Measurements from ENCODE around the gene ATG7.
"Not testable (repeated sequence)": the region's sequence is repeated elsewhere in the genome, so short reads cannot be mapped to it uniquely, and the experiment has no call there.

Gene ATG7

DNA sequence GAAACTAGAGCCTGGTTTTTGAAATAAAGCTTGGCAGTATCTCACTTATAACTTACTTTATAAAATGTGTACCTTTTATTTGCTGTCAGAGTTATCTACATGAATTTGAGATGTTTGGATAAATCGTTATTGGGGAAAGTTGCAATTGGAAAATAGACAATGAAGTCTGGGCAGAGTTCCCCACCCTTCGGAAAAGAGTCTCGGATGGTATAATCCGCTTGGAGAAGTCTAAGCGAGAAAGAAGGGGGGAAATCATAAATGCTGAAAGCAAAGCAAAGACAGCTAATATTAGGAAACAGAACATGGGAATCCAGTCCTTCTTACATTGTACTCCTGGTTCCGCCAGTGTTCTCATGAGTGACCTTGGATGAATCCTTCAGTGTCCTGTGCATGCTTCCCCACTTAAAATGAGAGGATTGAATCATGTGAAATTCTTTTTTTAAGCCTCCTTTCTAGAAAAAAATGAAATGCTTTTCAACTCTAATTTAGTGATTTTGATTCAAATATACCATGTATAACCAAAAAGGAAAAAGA, 162.4 kb downstream of the ATG7 start:
- DNase-seq (ENCODE audit: low read depth in 3 of 3), result no peak

DNA sequence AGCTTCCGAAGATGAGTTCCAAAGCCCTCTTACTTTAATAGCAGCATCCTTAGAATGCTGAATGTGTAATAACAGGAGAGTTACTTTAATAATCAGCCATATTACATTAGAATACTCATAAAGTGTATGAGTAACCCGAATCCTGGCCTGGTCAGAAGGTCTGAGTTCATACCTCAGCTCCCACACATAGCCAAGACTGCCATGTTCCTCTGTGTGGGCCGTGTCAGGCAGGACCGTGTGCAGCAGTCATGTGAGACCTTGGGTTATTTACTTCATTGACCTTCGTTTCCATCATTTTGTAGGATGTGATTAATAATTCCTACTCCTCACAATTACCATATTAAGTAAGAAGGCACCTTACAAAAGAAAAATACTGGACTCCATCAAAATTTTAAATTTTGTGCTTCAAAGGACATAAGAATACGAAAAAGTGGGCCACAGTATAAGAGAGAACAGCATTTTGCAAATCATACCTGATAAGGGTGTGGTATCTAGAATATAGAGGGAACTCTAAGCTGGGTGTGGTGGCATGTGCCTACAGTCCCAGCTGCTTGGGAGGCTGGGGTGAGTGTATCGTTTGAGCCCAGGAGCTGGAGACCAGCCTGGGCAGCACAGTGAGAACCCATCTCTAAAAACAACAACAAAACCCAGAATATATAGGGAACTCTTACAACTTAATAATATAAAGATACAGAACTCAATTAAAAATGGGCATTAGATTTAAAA, 163.4 kb downstream of the ATG7 start:
- no peak for DNase-seq (ENCODE audit: low read depth in 3 of 3)

DNA sequence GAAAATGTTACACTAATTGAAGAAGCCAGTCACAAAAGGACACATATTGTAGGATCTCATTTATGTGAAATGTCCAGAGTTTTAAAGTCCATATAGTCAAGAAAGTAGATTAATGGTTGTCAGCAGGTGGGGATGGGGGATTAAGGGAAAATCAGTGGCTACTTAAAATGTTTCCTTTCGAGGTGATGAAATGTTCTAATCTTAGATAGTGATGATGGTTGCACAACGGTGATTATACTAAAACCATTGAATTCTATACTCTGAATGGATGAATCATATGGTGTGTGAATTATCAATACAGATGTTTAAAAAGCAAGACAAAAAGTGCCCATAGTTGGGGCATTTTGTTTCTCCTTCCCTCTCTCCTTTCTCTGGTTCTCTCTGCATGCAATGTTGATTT, 164.6 kb downstream of the ATG7 start:
- DNase-seq (ENCODE audit: low read depth in 3 of 3), result no peak

DNA sequence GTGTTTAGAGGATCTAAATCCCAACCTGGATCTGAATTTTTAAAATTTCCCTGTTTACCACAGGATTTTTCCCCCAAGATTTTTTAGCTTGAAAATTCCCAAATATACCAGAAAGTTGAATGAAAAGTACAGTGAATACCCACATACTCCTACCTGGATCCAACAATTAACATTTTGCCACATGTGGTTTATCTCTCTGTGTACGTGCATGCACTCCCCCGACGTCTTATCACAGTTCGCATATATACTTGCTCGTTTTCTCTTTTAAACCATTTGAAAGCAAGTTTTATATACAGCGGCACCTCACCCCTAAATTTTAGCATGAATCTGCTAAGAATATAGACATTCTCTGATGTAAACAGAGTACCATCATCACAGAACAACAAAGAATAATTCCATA, 165.3 kb downstream of the ATG7 start:
- no peak for DNase-seq (ENCODE audit: low read depth in 3 of 3)

DNA sequence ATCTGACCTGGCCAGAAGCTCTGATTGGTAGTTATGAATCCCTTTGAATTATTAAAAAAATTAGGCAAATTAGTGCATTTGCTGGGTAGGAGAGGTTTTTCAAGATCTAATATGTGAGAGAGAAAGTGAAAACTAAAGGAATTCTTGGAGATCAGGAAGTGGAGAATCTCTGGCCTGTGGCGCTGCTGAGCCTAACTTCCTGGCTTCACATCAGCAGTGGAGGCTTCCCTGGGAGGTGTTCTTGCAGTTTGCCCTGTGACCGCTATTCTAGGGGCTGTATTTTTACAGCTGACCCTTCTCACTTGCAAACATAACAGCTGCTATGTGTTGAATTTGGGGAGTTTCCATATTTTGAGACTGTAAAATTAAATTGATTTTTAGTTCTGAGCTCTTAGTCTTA, 166.4 kb downstream of the ATG7 start:
- DNase-seq (ENCODE audit: low read depth in 3 of 3), result no peak

DNA sequence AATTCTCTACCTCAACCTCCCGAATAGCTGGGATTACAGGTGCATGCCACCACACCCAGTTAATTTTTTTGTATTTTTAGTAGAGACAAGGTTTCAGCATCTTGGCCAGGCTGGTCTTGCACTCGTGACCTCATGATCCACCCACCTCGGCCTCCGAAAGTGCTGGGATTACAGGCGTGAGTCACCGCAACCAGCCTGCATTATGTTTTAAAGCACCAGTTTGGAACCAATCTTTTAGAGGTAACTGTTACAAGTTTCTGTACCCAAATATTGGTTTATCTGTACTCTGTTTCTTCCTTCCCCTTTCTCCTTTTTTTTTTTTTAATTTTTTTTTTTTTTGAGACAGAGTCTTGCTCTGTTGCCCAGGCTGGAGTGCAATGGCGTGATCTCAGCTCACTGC, 169.1 kb downstream of the ATG7 start:
- not testable (repeated sequence) for DNase-seq (ENCODE audit: low read depth in 3 of 3)

DNA sequence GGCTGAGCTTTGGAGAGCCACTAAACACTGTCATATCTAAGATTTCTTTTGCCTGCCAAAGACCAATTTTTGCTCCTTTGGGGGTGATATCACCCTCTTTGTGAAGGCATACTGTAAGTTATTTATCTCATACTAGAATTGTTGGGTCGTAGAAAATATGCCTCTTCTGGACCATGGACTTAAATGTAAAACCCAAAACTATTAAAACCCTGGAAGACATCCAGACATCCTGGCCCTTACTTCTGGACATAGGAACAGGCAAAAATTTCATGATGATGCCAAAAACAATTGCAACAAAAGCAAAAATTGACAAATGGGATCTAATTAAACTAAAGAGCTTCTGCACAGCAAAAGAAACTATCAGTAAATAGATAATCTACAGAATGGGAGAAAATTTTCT, 172.2 kb downstream of the ATG7 start:
- no peak for DNase-seq (ENCODE audit: low read depth in 3 of 3)

DNA sequence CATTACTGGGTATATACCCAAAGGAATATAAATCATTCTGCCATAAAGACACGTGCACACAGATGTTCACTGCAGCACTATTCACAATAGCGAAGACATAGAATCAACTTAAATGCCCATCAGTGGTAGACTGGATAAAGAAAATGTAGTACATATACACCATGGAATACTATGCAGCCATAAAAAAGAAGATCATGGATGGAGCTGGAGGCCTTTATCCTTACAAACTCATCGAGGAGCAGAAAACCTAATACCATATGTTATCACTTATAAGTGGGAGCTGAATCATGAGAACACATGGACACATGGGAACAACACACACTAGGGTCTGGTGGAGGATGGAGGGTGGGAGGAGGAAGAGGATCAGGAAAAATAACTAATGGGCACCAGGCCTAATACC, 173.0 kb downstream of the ATG7 start:
- not testable (repeated sequence) for DNase-seq (ENCODE audit: low read depth in 3 of 3)

DNA sequence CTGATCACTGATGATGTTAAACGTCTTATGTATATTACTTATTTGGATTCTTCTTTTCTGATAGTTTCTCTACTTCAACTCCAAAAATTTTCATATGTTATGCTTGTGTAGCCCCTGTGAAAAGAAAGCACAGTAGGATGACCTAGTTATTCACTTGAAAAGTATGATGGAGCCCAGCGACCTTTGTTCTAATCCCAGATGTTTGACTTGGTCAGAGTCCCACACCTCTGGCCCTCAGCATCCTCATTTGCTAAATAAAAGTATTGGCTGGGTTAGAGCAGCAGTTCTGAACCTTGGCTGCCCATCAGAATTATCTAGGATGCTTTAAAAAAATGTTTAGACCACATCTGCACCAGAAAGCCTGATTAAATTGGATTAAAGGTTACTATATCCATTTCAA, 173.7 kb downstream of the ATG7 start:
- DNase-seq (ENCODE audit: low read depth in 3 of 3), result no peak

DNA sequence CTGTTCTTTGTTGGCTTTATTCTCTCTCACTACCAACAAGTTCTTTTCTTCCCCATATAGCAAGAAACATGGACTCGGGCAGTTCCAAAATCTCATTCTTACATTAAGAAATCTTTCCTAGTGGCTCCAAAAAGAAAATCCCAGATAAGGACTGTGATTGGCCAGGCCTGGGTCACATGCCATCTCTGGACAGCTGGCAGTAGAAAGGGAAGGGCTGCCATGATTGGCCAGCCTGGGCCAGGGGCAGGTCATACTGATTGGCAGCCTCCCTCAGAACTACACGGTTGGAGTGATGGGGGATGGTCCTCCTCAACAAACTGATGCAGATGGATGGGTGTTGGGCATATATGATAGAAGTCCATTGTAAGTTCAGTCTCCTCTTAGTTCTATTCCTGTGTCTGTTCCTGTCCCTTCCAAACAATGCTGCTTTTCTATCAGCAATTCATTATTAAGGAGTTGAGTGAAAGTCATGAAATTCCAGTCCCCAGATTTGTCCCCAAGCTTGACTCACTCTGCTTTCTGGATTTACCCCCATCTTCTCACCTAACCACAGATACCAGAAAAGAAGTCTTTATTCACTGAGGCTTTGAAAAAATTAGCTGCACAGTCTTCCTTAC, 175.5 kb downstream of the ATG7 start:
- DNase-seq (ENCODE audit: low read depth in 3 of 3), result no peak

DNA sequence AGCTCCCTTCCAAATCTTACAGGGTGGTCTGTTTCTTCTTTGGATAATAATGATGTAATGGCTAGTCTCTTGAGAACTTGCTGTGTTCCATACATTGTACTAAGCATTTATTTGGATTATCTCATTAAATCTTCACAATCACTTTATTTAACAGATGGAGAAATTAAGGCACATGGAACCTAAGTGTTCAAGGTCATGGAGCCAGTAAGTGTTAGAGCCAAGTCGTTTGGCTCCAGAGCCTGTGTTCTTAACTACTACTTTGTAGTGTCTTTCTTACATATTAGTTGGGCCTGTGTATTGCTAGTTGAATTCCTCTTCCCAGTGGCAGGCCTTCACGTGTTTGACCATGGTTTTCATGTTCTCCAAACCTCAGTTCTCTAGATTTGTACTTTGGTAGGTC, 177.8 kb downstream of the ATG7 start:
- DNase-seq (ENCODE audit: low read depth in 3 of 3), result no peak

DNA sequence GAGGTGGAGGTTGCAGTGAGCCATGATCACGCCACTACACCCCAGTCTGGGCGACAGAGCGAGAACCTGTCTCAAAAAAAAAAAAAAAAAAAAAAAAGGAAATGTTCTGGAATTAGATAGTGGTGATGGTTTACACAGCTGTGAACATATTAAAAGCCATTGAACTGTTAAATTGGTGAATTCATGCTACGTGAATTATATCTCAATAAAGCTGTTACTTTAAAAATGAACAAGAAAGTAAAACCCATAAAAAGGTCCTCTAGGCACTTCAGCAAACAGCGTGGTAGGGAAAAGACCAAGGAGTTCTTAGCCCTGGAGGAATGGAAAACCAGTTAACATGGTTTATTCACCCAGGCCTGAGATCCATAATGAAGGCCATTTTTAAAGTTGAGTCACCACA, 180.1 kb downstream of the ATG7 start:
- DNase-seq (ENCODE audit: low read depth in 3 of 3), result no peak

DNA sequence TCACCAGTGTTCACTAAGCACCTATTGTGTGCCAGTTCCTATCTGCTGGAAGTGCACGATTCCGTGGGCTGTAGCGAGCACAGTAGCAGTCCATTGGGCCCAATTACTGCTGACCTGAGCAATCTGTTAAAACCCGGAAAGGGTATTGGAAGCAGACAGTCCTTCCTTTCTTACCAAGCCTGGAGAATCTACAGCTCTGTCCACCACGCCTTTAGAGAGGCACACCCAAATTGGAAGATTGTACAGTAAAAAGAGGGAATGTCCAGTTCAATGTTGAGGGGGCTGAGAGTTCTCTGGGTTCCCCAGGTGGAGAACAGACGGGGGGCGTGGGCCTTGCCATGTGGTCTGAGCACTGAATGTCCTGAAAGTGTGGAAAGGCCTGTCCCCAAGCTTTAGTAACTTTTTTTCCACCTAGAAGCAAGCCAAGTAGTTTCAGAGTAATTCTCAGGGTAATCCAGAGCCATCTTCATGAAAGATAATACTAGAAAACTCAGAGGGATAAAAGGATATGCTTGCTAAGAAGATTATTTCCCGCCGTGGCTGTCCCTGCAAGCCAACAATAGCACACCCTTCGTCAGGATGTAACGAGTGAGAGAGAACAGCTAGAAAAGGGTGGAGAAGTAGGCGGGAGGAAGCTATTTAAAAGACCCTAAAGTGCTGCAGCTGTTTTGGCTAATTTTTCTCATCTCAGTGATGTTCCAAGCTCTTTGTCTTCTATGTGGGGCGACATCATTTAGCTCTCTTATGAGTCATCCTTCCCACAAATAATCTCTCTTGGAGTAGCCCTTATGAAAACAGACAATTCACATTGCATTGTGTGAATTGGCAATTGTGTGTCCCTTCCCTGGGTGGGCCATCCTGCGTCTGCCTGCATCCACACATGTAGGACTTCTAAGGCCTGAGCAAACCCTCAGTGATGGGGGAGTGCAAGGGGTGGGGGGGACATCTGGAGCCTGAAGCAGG, 181.0 kb downstream of the ATG7 start:
- DNase-seq (ENCODE audit: low read depth in 3 of 3), result no peak

DNA sequence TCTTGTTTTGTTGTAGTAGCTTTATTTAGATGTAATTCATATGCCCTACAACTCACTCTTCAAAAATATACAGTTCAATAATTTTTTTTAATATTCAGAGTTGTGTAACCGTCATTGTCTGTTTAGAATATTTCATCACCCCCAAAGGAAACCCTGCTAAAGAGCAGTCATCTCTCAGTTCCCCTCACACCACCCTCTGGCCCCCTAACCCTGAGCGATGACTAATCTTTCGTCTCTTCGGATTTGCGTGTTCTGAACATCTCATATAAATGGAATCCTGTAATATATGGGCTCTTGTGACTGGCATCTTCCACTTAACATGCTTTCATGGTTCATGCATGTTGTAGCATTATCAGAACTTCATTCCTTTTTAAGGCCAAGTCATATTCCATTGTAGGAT, 183.8 kb downstream of the ATG7 start:
- DNase-seq (ENCODE audit: low read depth in 3 of 3), result no peak

DNA sequence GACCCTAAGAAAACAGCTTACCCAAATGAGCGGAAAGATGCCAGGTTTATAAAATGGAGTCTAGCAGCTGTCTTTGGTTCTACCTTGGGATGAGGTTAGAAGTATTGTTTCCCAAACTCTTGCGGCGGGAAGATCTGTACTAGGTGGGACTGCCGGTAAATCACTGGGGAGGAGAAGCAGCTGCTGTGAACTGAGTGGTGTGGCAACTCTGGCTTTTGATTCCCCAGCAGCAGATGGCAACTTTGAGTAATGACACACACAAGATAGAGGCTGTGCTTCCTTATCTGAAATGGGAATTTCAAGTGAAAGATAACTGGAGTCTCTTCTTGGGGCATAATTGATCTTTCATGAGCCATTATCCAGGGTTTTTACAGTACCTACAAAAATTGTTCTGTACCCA, 184.9 kb downstream of the ATG7 start:
- no peak for DNase-seq (ENCODE audit: low read depth in 3 of 3)

DNA sequence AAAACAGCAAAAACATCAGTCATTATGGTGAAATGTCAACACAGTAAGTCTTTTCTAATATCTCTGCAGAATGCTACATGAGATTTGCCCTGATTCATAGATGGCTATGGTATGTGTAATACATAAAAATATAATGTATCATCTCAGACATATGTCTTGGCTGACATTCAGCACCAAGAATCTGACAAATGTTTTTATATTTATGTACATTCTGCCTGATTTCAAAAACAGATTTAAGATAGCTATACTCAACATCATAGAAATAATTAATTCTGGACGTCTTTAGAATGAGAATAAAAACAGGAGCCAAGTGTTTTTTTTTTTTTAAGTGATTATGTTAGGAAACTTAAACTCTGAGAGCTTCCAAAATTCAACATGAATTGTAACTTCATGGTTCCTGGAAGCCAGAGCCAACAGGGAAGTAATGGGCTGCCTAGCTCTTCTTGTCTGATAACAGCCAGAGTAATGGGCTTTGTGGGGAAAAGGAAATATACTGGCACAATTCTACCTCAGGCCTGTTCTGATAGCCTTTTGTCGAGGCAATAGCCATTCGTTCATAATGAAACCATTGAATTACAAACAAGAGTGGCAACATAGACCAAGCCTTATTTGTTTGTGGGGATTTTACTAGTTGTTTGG, 187.1 kb downstream of the ATG7 start:
- no peak for DNase-seq (ENCODE audit: low read depth in 3 of 3)

DNA sequence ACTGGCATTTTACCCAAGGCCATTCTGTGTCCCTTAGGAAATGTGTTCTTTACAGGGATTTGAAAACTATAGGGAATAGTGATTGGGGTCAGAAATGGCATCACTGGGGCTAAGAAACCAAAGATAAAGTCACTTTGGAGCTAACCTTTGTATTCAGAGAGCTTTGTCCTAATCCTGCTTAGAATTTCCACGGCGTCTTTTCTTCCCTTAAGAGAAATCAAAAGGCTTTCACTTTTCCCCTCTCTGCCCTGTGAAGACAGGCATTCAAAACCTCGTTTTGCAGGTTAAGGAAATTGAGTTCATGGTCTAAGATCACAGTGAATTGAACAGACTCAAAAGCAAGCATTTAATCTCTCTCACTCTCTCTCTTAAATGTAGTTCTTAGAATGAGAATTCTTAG, 189.0 kb downstream of the ATG7 start:
- no peak for DNase-seq (ENCODE audit: low read depth in 3 of 3)

DNA sequence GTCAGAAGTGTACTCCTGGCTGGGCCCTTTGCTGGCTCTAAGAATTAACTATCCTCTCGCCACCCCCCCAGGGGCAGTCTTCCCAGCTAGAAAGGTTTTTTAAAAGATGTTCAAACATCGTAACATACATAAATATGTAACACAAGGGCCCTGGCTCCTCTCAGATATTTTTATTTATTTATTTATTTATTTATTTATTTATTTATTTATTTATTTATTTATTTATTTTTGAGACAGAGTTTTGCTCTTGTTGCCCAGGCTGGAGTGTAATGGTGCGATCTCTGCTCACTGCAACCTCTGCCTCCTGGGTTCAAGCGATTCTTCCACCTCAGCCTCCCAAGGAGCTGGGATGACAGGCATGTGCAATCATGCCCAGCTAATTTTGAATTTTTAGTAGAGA, 190.5 kb downstream of the ATG7 start:
- DNase-seq (ENCODE audit: low read depth in 3 of 3), result not testable (repeated sequence)

DNA sequence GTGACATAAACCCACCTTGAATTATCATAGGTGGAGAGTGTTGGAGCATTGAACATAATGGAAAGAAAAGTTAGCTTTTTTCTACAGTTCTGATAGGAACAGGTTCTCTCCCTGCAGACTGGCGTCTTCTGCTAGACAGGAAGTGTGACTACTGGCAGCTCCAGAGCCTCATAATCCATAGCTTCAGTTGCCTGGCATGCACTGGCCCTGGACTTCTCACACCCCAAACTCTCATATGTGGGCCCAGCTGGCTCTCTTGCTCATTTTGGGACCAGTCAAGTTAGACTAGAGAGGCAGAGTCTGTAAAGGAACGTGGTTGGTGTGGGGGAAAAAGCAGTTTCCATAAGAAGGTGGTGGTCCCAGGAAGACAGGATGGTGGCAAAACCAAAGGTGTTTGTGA, 191.4 kb downstream of the ATG7 start:
- DNase-seq (ENCODE audit: low read depth in 3 of 3), result no peak

DNA sequence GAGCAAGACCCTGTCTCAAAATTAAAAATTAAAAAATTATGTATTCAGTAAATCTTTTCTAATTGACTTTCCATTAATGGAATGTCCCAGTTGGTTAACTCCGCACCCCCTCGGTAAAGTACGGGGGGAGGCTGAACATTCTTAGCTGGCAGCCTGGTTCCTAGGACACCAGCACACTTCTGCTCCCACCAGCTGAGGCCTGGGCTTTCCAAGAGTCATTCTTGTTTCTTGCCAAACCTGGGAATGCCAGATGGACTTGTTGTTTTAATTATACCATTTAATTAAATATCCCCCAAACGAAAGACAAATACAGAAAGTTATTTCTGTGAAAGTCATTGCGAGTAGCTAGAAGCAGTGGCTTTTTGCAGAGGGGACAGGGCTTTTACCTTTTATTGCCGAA, 192.2 kb downstream of the ATG7 start:
- DNase-seq (ENCODE audit: low read depth in 3 of 3), result no peak

DNA sequence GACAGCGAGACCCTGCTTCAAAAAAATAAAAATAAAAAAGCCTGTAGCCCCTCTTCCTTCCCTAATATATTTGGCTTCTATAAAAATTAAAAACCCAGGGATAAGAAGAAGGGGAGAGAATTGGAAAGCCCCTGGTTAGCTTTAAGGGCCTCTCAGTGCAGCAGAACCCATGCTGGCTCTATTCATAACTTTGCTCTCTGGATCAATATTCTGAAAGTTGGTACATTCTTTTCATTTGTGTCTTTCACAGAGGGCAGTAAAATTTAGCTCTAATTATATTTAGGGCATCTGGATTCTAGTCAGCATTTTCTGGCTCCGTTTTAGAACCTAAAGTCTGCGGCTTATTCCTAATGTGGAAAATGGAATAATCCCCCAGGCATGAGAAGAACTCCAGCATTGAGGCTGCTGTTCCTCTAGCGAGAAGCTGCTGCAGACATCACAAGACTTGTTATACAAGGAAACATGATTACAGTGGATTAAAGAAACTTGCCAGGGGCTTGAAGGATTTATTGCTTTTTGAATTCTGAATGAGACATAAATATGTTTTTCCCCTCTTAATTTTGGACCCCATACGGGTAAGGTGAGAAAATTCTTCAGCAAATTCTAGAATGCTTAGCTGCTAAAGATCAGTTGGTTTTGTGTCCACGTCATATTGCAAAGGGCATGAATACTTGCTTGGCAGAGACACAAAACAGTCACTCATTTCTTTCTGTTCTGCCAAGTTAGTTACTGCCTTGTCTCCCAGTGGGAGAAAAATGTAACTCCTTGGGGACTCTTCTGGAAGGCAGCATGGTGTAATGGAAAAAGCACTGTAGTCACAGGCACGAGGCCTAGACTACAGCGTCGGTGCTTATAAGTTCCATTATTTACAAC, 193.8 kb downstream of the ATG7 start:
- no peak for DNase-seq (ENCODE audit: low read depth in 3 of 3)
